Measurements from ENCODE around the gene THOC7. TPM values are rescaled to one million over a fixed set of nuclear protein-coding genes. Genes with fewer than 3 reads are reported as not detected.

Gene THOC7
- polyA plus RNA-seq, 3 donors = 22.2 to 74.8 (median 70.1) TPM

DNA sequence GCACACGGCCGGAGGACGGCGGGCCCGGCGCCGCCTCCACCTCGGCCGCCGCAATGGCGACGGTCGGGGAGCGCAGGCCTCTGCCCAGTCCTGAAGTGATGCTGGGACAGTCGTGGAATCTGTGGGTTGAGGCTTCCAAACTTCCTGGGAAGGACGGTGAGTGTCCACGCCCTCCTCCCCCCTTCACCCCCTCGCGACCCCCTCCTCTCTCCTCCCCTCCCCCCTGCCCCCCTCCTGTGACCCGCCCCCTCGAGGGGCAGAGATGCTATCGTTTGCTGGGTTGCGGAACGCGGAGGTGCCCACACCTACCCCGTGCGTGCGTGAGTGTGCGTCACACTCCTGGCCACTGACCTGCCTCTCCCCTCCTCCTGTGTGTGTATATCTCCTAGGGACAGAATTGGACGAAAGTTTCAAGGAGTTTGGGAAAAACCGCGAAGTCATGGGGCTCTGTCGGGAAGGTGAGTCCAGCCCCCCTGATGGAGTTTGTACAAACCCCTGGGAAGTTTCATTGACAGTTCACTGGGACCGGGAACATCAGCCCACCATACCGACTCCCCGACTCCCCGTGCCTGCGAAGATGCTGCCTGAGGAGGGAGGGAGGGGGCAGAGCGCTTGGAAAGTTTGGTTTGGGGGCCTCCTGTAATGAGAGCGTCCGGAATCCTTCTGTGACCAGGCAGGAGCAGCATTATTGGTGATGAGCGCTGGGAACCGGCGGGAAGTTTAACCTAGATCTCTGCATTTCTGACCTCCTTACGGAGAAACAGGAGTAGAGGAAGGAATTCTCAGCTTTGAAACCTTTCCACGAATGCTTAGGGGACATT, 49.4 kb upstream of the THOC7 start:
- Histone ChIP-seq H3K27ac (ENCODE audit: low read depth in 1 of 2, low read length in 2 of 2) (peak overlapping the region; percentile 81 to 91), H3K36me3 (replicated peaks in 1 of 2; ENCODE audit: control insufficient read depth in 1 of 2, insufficient read depth in 2 of 2, low read length in 2 of 2) (peaks cover 22 to 38% of the 10 kb centered on the region in 2 donors), H3K9ac (ENCODE audit: insufficient read depth, low read length, poor library complexity, severe bottlenecking) (peak overlapping the region; percentile 81), H4K20me1 (ENCODE audit: insufficient read depth, low read length) (peaks cover 31% of the 10 kb centered on the region), H3K79me2 (ENCODE audit: insufficient read depth, low read length) (peaks cover 62% of the 10 kb centered on the region), H3K27me3 (ENCODE audit: control insufficient read depth in 2 of 2, insufficient read depth in 2 of 2, low read length in 2 of 2) (no peaks in the 10 kb centered on the region), H2AFZ (ENCODE audit: insufficient read depth, low read depth, low read length, poor library complexity, severe bottlenecking) (peak overlapping the region; percentile 33), H3K4me2 (replicated peaks; ENCODE audit: extremely low read depth, low read length, poor library complexity, severe bottlenecking) (peak overlapping the region; percentile 73), H3K4me3 (replicated peaks in 1 of 3; ENCODE audit: low read depth in 2 of 3, low read length in 3 of 3) (peak overlapping the region; percentile 28 to 89 (median 84)), H3K4me1 (ENCODE audit: control insufficient read depth in 1 of 2, insufficient read depth in 2 of 2, low read length in 2 of 2) (peaks cover 33 to 46% of the 10 kb centered on the region in 2 donors), H3K9me3 (replicated peaks in 1 of 2; ENCODE audit: control insufficient read depth in 1 of 2, insufficient read depth in 1 of 2, low read length in 2 of 2) (no peaks in the 10 kb centered on the region)
- H3K27ac Mint-ChIP-seq = peak overlapping the region; percentile 85 to 94 (median 93)
- WGBS (ENCODE audit: insufficient coverage) = 35% methylated on average over 20 of the region's 46 CpGs
- DNase-seq = peak in 2 of 3 donors; percentile 31 to 69
- peaks cover 0 to 4% (median 0%) of the 10 kb centered on the region in 3 donors for H3K27me3 Mint-ChIP-seq (ENCODE audit: low read depth in 3 of 3)
- H3K36me3 Mint-ChIP-seq = peaks cover 30 to 50% of the 10 kb centered on the region in 2 donors
- intact Hi-C loops (cut with micrococcal nuclease) = loop anchor here (2.0 to 5.0 kb wide), 5 partner anchors 20 to 64 kb away; no protein-coding TSS in a partner anchor
- peaks cover 44% of the 10 kb centered on the region for H3K4me1 Mint-ChIP-seq
- H3K4me3 Mint-ChIP-seq = peak overlapping the region; percentile 83 to 89
- TF ChIP-seq, protein P1, sequence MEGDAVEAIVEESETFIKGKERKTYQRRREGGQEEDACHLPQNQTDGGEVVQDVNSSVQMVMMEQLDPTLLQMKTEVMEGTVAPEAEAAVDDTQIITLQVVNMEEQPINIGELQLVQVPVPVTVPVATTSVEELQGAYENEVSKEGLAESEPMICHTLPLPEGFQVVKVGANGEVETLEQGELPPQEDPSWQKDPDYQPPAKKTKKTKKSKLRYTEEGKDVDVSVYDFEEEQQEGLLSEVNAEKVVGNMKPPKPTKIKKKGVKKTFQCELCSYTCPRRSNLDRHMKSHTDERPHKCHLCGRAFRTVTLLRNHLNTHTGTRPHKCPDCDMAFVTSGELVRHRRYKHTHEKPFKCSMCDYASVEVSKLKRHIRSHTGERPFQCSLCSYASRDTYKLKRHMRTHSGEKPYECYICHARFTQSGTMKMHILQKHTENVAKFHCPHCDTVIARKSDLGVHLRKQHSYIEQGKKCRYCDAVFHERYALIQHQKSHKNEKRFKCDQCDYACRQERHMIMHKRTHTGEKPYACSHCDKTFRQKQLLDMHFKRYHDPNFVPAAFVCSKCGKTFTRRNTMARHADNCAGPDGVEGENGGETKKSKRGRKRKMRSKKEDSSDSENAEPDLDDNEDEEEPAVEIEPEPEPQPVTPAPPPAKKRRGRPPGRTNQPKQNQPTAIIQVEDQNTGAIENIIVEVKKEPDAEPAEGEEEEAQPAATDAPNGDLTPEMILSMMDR (IDR thresholded peaks at IDR 0.05) = no peak
- no peaks in the 10 kb centered on the region for H3K9me3 Mint-ChIP-seq

DNA sequence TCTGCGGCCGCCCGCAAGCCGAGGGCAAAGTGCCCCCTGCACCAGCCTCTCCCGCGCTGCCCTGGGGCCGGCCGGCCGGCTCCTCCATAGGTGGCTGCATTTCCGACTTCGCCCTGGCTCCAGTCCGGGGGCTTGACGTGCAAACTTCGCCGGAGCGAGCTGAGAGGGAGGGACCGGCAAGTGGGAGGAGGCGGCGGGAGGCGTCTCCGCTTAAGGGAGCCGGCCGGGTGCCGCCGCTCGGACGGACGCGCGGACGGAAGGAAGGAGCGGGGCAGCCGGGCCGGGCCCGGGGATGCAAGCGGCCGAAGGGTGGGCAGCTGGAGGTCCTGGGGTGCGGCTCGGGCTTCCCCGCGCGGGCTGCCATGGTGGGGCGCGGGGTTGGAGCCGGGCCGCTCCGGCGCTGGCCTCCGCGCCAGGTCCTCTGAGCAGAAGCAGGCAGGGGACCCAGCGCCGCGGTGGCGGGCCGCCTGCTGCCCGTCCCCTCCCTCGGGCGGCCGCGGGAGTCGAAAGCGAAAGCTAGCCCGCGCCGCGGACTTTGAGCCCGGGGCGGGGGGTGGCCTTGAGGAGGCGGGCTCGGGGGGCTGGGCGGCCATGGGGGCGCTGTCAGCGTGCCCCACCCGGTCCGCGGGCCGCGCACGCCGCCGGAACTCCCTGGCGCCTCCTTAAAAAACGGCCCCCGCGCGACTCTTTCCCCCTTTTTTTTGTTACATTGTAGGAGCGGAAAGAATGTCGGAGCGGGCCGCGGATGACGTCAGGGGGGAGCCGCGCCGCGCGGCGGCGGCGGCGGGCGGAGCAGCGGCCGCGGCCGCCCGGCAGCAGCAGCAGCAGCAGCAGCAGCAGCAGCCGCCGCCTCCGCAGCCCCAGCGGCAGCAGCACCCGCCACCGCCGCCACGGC, 48.5 kb upstream of the THOC7 start, which contains the start of gene SCAANT1:
SCAANT1 (minus strand) TSS at position 511 of the 895 bp plus-strand sequence.
- Mint-ChIP-seq H3K9me3 (no peaks in the 10 kb centered on the region), H3K4me3 (peak within 1 kb of the TSS; percentile 92 to 95), H3K4me1 (peaks cover 43% of the 10 kb centered on the region), H3K27me3 (ENCODE audit: low read depth in 3 of 3) (peaks cover 0 to 4% (median 0%) of the 10 kb centered on the region in 3 donors), H3K27ac (peak within 1 kb of the TSS; percentile 89 to 96 (median 94)), H3K36me3 (peaks cover 25 to 46% of the 10 kb centered on the region in 2 donors)
- TF ChIP-seq, protein P1 (IDR thresholded peaks at IDR 0.05) = no peak
- Histone ChIP-seq H3K27me3 (ENCODE audit: control insufficient read depth in 2 of 2, insufficient read depth in 2 of 2, low read length in 2 of 2) (no peaks in the 10 kb centered on the region), H3K27ac (ENCODE audit: low read depth in 1 of 2, low read length in 2 of 2) (peak within 1 kb of the TSS; percentile 81 to 91), H3K4me1 (ENCODE audit: control insufficient read depth in 1 of 2, insufficient read depth in 2 of 2, low read length in 2 of 2) (peaks cover 33 to 46% of the 10 kb centered on the region in 2 donors), H3K9me3 (replicated peaks in 1 of 2; ENCODE audit: control insufficient read depth in 1 of 2, insufficient read depth in 1 of 2, low read length in 2 of 2) (no peaks in the 10 kb centered on the region), H3K4me2 (replicated peaks; ENCODE audit: extremely low read depth, low read length, poor library complexity, severe bottlenecking) (peak within 1 kb of the TSS; percentile 93), H3K4me3 (replicated peaks in 1 of 3; ENCODE audit: low read depth in 2 of 3, low read length in 3 of 3) (peak within 1 kb of the TSS; percentile 77 to 89 (median 84)), H3K36me3 (replicated peaks in 1 of 2; ENCODE audit: control insufficient read depth in 1 of 2, insufficient read depth in 2 of 2, low read length in 2 of 2) (peaks cover 17 to 31% of the 10 kb centered on the region in 2 donors), H4K20me1 (ENCODE audit: insufficient read depth, low read length) (peaks cover 29% of the 10 kb centered on the region), H3K9ac (ENCODE audit: insufficient read depth, low read length, poor library complexity, severe bottlenecking) (peak within 1 kb of the TSS; percentile 81), H2AFZ (ENCODE audit: insufficient read depth, low read depth, low read length, poor library complexity, severe bottlenecking) (peak within 1 kb of the TSS; percentile 81), H3K79me2 (ENCODE audit: insufficient read depth, low read length) (peaks cover 61% of the 10 kb centered on the region)
- intact Hi-C loops (cut with micrococcal nuclease) = loop anchor here (2.0 to 5.0 kb wide), 6 partner anchors 21 to 65 kb away; no protein-coding TSS in a partner anchor
- DNase-seq = peak; percentile 69 to 75 (median 75)
- WGBS (ENCODE audit: insufficient coverage) = under 1% methylated on average over 114 of the region's 115 CpGs

All from CD14-positive monocyte (primary cell).